ENCODE measurements around the gene CNDP2.

DNA sequence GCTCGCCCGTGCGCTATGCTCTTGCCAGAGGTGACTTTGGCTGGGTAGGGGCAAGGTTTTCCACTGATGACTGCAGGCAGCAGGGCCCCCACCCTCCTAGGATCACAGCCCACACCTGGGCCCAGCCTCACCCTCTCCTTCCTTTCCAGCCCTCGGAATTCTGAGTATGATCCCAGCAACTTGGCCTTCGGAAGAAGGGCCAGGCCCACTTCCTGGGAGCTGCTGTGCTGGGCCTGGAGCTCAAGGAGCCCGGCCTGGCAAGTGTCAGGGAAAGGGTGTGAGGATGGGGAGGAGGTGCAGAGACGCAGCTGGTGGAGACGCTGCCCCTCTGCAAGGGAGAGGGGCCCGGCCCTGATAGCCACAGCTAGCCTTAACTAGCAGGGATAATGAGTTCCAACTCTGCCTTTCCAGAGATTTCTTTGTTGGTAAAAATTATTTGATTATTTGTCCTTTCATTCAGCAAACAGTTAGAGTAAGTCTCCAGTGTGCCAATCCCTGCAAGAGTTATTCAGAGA lies 36.4 kb downstream of the CNDP2 start:
- TF ChIP-seq, protein P1, sequence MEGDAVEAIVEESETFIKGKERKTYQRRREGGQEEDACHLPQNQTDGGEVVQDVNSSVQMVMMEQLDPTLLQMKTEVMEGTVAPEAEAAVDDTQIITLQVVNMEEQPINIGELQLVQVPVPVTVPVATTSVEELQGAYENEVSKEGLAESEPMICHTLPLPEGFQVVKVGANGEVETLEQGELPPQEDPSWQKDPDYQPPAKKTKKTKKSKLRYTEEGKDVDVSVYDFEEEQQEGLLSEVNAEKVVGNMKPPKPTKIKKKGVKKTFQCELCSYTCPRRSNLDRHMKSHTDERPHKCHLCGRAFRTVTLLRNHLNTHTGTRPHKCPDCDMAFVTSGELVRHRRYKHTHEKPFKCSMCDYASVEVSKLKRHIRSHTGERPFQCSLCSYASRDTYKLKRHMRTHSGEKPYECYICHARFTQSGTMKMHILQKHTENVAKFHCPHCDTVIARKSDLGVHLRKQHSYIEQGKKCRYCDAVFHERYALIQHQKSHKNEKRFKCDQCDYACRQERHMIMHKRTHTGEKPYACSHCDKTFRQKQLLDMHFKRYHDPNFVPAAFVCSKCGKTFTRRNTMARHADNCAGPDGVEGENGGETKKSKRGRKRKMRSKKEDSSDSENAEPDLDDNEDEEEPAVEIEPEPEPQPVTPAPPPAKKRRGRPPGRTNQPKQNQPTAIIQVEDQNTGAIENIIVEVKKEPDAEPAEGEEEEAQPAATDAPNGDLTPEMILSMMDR (IDR thresholded peaks at IDR 0.05), result no peak
- no peak for TF ChIP-seq POLR2A (IDR thresholded peaks at IDR 0.05)
